Measurements from ENCODE around the gene TTK. TPM values are rescaled to one million over a fixed set of nuclear protein-coding genes. Genes with fewer than 3 reads are reported as not detected.

TTK gene
- total RNA-seq, 2 experiments from 2014 or later = 46.0 to 49.5 TPM

DNA sequence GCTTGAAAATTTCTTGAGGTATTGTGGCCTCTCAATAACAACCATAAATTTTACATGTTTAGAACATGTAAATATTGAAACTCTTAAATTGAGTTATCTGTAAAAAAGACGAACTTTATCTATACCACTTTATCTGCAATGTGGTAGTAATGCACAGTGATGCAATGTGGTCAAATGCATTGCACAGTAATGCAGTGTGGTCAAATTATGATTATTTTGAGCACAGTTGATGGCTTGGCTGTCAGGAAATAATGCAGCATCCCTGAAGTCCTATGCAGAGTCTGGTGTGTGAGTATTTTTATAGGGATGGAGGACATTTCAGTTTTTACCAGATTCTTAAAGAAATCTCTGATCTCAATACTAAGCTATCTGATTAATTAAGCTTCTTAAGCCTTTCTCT is 5.1 kb downstream of the TTK start:
- no peaks in the 10 kb centered on the region for H3K9me3 ChIP-seq (ENCODE audit: low read length)
- H4K20me1 ChIP-seq (ENCODE audit: insufficient read depth, low read length) = no peaks in the 10 kb centered on the region
- H3K4me1 ChIP-seq (ENCODE audit: insufficient read depth, low read length, poor library complexity, severe bottlenecking) = peaks cover 19% of the 10 kb centered on the region
- ChIA-PET CTCF (ENCODE audit: unreplicated experiment) (no interaction called here), POLR2A (interaction anchor here (0.6 to 1.4 kb wide), 4 partner anchors 10 to 156 kb away, joined by 3 to 7 read pairs (median 4); no protein-coding TSS in a partner anchor)
- no peaks in the 10 kb centered on the region for H3K9me2 ChIP-seq (ENCODE audit: insufficient read depth, low read length)
- no peak overlapping the region for H3K4me3 ChIP-seq (ENCODE audit: low read depth, low read length, poor library complexity, severe bottlenecking)
- no peak overlapping the region for H3K27ac ChIP-seq (ENCODE audit: low read depth, low read length, poor library complexity, severe bottlenecking)
- no peak for DNase-seq (ENCODE audit: low spot score)
- TF ChIP-seq CTCF (conservative IDR thresholded peaks at IDR 0.05; ENCODE audit: low read length) = no peak
- no peak for TF ChIP-seq EZH2phosphoT487 (IDR thresholded peaks at IDR 0.05; ENCODE audit: borderline replicate concordance, low read depth, low read length)
- no peak overlapping the region for H2AFZ ChIP-seq (ENCODE audit: low read length)
- no peak overlapping the region for H3K4me2 ChIP-seq (ENCODE audit: low read length)
- H3K79me2 ChIP-seq (ENCODE audit: insufficient read depth, low read depth, low read length) = peaks cover 38% of the 10 kb centered on the region
- no TSS peak for BruUV-seq (replicated peaks)
- intact Hi-C loops (cut with micrococcal nuclease; ENCODE audit: unreplicated experiment) = no loop called here
- peaks cover 88% of the 10 kb centered on the region for H3K36me3 ChIP-seq (ENCODE audit: insufficient read depth, low read length)

DNA sequence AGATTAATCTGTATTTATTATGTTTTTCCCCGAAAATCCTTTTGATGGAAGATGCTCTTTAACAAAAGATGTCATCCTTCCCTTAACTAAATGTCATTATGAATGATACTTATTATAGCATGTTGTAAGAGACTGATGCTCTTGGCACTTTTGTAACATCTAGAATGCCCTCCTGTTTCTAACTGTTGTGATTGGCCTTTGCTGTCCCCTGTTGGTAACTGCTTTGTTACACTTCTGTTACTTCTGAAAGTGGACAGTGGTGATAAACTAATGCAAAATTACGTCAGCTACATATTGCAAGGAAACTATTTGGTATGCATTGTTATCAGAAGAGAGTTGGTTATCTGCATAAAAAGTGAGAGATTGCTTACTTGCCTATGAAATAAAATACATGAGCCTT is 5.8 kb downstream of the TTK start:
- Histone ChIP-seq H3K4me1 (ENCODE audit: insufficient read depth, low read length, poor library complexity, severe bottlenecking) (peaks cover 19% of the 10 kb centered on the region), H3K36me3 (ENCODE audit: insufficient read depth, low read length) (peaks cover 96% of the 10 kb centered on the region)

More for the DNA sequence above, 5.8 kb downstream of the TTK start:
- Histone ChIP-seq H3K79me2 (ENCODE audit: insufficient read depth, low read depth, low read length) (peaks cover 32% of the 10 kb centered on the region), H3K4me2 (ENCODE audit: low read length) (no peak overlapping the region), H3K4me3 (ENCODE audit: low read depth, low read length, poor library complexity, severe bottlenecking) (no peak overlapping the region), H2AFZ (ENCODE audit: low read length) (no peak overlapping the region), H4K20me1 (ENCODE audit: insufficient read depth, low read length) (no peaks in the 10 kb centered on the region), H3K9me3 (ENCODE audit: low read length) (no peaks in the 10 kb centered on the region), H3K27ac (ENCODE audit: low read depth, low read length, poor library complexity, severe bottlenecking) (no peak overlapping the region), H3K9me2 (ENCODE audit: insufficient read depth, low read length) (no peaks in the 10 kb centered on the region)
- CTCF ChIA-PET (ENCODE audit: unreplicated experiment) = no interaction called here
- TF ChIP-seq CTCF (conservative IDR thresholded peaks at IDR 0.05; ENCODE audit: low read length) (no peak), EZH2phosphoT487 (IDR thresholded peaks at IDR 0.05; ENCODE audit: borderline replicate concordance, low read depth, low read length) (no peak)
- POLR2A ChIA-PET = interaction anchor here (0.6 to 1.4 kb wide), 4 partner anchors 10 to 155 kb away, joined by 3 to 7 read pairs (median 4); no protein-coding TSS in a partner anchor
- intact Hi-C loops (cut with micrococcal nuclease; ENCODE audit: unreplicated experiment) = loop anchor here (5.0 kb wide), 1 partner anchor 37 kb away; no protein-coding TSS in a partner anchor
- no peak for DNase-seq (ENCODE audit: low spot score)
- BruUV-seq (replicated peaks) = no TSS peak

Measured in OCI-LY7 (cell line).